Activated T-helper 17 cell treated with anti-CD3 and anti-CD28 coated beads, Interleukin-2, amount 50 U/mL, for 72 hours (primary cell): Measurements from ENCODE around the gene ALK. TPM values are rescaled to one million over a fixed set of nuclear protein-coding genes. Genes with fewer than 3 reads are reported as not detected.

Experiments
- ATAC-seq: fragments of 150-1000 bp; cut with Tn5 transposase; replicated peaks from 2 replicates; pipeline ENCODE4 v1.10.0; 2021; ENCODE audit warnings: mild to moderate bottlenecking, moderate library complexity
- H3K27ac Mint-ChIP-seq: one replicate; pipeline ENCODE4 v1.8.0; 2022; ENCODE audit warnings: mixed read lengths
- H3K27me3 Mint-ChIP-seq: one replicate; pipeline ENCODE4 v1.8.0; 2022; ENCODE audit warnings: mixed read lengths
- H3K36me3 Mint-ChIP-seq: one replicate; pipeline ENCODE4 v1.8.0; 2022; ENCODE audit warnings: low read depth, mild to moderate bottlenecking, mixed read lengths
- H3K4me1 Mint-ChIP-seq: one replicate; pipeline ENCODE4 v1.8.0; 2022; ENCODE audit warnings: mixed read lengths
- H3K4me3 Mint-ChIP-seq: one replicate; pipeline ENCODE4 v1.8.0; 2022; ENCODE audit warnings: mild to moderate bottlenecking, mixed read lengths
- H3K9me3 Mint-ChIP-seq: one replicate; pipeline ENCODE4 v1.8.0; 2022; ENCODE audit warnings: mixed read lengths
- total RNA-seq, 2 donors: library from RNA; stranded (reverse); gene quantifications; one replicate each; pipeline ENCODE4 v1.2.3, GENCODE V29; 2022

Gene ALK
- total RNA-seq, 2 donors from 2014 or later: not detected

DNA sequence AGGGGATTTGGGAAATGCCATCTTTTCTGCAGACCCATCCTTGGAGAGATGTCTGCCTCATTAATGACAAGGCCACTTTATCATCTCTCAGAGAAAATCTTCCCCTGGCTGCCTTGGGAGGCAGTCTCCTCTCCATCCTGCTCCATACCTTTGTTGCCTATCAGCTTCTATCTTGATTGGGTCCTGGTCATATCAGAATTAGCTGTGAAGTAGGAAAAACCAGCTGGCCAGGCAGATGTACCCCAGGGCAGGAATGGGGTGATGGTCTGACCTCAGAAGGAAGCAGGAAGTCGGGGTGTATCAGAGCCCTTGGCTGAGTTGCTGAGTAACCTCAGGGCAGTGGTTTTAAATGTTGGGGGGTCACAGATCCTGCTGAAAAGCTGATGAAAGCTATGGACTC is 41.3 kb downstream of the ALK start:
- Mint-ChIP-seq H3K27ac (no peak overlapping the region), H3K9me3 (peaks cover 5% of the 10 kb centered on the region), H3K36me3 (no peaks in the 10 kb centered on the region), H3K27me3 (peaks cover 17% of the 10 kb centered on the region), H3K4me3 (no peak overlapping the region), H3K4me1 (no peaks in the 10 kb centered on the region)
- ATAC-seq: no peak

DNA sequence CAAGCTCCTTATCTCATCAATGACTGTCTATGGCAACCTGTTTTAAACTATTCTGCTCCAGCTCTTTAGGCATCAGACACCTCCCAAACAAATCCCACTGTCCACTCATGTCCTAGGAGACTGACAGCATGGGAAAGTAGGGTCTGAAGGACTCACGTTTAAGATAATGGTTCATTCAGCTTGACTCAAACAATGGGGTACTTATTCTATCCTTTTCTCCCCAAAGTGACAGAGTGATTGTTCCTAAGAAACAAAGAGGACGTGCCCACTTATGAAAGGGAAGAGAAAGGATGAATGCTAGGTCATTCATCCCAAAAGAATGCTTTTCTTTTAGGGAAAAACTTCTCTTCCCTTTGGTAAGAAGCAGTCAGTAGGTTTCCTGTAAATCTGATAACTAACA is 41.9 kb downstream of the ALK start:
- H3K27ac Mint-ChIP-seq: no peak overlapping the region
- no peak for ATAC-seq
- H3K4me1 Mint-ChIP-seq: no peaks in the 10 kb centered on the region
- peaks cover 2% of the 10 kb centered on the region for H3K9me3 Mint-ChIP-seq
- H3K36me3 Mint-ChIP-seq: no peaks in the 10 kb centered on the region
- no peak overlapping the region for H3K4me3 Mint-ChIP-seq
- peaks cover 17% of the 10 kb centered on the region for H3K27me3 Mint-ChIP-seq

DNA sequence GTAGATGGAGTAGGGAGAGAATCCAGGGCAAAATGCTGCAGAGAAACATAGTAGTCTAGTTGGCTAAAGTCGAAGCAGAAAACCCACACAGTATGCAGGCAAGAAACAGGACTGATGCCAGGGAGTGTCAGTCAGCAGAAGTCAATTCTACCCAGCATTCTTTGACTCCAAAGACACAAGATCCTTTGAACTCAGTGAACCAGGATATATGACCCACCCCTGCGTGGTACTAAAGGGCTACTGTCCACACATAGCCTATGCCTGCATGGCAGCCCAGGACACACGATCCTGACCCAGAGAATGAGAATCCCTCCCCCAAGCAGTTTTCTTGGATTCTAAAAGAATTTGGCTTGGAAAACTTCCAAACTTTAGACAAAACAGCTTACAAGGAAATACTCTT is 42.5 kb downstream of the ALK start:
- no peaks in the 10 kb centered on the region for H3K36me3 Mint-ChIP-seq
- H3K4me1 Mint-ChIP-seq: no peaks in the 10 kb centered on the region
- H3K27me3 Mint-ChIP-seq: peaks cover 14% of the 10 kb centered on the region
- ATAC-seq: no peak
- H3K9me3 Mint-ChIP-seq: no peaks in the 10 kb centered on the region
- H3K27ac Mint-ChIP-seq: no peak overlapping the region
- H3K4me3 Mint-ChIP-seq: no peak overlapping the region

DNA sequence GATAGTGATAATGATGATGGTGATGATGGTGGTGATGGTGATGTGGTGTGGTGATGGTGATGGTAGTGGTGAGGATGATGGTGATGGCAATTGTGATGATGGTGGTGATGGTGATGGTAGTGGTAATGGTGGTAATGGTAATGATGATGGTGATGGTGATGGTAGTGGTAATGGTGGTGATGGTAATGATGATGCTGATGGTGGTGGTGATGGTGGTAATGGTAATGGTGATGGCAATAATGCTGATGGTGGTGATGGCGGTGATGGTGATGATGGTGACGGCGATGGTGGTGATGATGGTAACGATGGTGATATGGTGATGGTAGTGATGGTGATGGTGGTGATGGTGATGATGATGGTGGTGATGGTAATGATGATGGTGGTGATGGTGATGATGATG is 45.0 kb downstream of the ALK start:
- Mint-ChIP-seq H3K9me3 (no peaks in the 10 kb centered on the region), H3K27me3 (peaks cover 8% of the 10 kb centered on the region)
- ATAC-seq: no peak

DNA sequence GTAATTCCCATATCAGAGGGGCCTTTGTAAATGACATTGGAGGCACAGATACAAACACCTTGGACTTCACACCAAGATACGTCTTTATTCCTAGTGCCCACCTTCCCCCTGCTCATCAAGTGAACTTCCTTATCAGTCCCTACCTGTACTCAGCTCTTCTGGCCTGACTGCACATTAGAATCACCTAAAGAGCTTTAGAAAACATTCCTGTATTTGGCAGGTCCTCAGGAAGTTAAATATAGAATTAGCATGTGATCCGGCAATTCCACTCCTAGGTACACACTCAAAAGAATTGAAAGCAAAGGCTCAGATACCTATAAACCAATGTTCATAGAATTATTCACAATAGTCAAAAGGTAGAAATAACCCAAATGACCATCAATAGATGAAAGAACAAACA is 46.6 kb downstream of the ALK start:
- no peaks in the 10 kb centered on the region for H3K27me3 Mint-ChIP-seq
- no peak for ATAC-seq
- H3K9me3 Mint-ChIP-seq: no peaks in the 10 kb centered on the region
- no peaks in the 10 kb centered on the region for H3K36me3 Mint-ChIP-seq
- no peaks in the 10 kb centered on the region for H3K4me1 Mint-ChIP-seq
- no peak overlapping the region for H3K4me3 Mint-ChIP-seq
- no peak overlapping the region for H3K27ac Mint-ChIP-seq

More for the DNA sequence above, 45.0 kb downstream of the ALK start:
- Mint-ChIP-seq H3K4me1 (no peaks in the 10 kb centered on the region), H3K4me3 (no peak overlapping the region), H3K27ac (no peak overlapping the region), H3K36me3 (no peaks in the 10 kb centered on the region)

DNA sequence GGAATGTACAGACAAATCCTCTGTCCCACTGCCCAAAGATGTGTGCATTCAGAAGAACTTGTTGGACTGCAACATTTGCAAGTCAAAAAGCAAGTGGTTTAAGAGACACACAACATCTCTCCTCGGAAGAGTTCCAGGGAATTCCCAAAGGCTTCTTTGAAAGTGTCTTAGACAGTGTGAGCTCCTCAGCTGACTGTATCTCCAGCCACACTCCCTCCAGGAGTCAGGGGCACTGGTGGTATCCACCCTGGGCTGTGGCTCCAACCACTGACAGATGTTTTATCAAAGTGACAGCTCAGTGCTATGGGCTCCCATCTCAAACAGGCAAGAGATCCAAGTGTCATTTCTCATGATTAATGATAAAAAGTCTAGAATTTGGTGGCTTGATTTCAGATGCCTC is 48.5 kb downstream of the ALK start:
- peaks cover under 1% of the 10 kb centered on the region for H3K27me3 Mint-ChIP-seq
- no peaks in the 10 kb centered on the region for H3K36me3 Mint-ChIP-seq
- no peak for ATAC-seq
- H3K4me1 Mint-ChIP-seq: no peaks in the 10 kb centered on the region
- H3K4me3 Mint-ChIP-seq: no peak overlapping the region
- no peaks in the 10 kb centered on the region for H3K9me3 Mint-ChIP-seq
- no peak overlapping the region for H3K27ac Mint-ChIP-seq

DNA sequence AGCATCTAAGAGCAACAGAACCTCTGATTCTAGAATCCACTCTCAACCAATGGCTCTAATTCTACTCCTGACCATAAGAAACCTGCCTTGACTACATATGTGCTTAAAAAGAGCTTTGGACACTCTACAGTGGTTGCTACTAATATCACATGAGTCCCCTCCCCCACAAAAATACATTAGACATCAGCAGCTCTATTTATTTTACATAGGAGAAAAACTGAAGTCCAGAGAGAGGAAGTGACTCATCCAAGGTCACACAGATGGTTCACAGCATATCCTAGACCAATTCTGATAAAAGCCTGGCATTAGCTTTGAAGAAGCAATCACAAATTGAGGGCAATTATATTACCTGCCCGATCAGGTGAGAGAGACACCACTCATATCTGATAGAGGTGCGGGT is 49.8 kb downstream of the ALK start:
- Mint-ChIP-seq H3K36me3 (no peaks in the 10 kb centered on the region), H3K27me3 (peaks cover 4% of the 10 kb centered on the region), H3K9me3 (no peaks in the 10 kb centered on the region), H3K27ac (no peak overlapping the region), H3K4me3 (no peak overlapping the region), H3K4me1 (no peaks in the 10 kb centered on the region)
- no peak for ATAC-seq

DNA sequence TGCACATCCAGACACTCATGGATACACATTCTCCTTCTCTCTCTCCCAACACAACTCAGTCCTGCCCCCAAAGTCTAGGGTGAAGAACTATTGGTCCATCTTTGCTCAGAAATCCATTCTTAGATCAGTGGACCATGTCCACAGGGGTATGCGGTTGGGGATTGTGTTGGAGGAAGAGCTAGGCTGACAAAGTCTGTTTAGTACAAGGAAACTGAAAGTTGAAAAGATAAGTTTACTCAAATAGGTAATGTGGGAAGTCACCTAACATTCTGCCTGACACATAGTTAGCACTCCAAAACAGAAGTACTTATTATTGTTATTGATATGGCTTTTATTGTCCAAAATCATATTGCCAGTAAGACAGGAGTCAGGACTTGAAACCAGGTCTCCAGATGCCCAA is 55.9 kb downstream of the ALK start:
- peaks cover 32% of the 10 kb centered on the region for H3K27me3 Mint-ChIP-seq

DNA sequence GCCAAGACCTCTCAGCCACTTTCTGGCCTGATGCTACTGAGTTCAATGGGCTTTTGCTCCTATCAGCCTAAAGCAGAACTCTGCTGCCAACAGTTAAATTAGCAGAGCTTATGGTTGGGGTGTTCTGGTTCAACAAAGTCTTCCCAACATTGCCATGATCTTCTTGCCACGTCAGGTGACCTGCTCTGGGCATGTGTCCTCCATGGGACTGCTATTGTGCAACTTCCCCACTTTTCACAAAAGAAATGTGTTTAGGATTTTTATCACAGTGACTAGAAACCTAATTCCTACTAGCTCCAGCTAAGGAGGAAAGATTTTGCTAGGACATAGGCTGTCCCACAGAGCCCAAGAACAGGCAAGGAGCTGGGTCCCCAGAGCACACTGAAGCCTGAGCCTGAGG is 56.4 kb downstream of the ALK start:
- peaks cover 37% of the 10 kb centered on the region for H3K27me3 Mint-ChIP-seq
- no peaks in the 10 kb centered on the region for H3K4me1 Mint-ChIP-seq
- H3K9me3 Mint-ChIP-seq: no peaks in the 10 kb centered on the region
- no peaks in the 10 kb centered on the region for H3K36me3 Mint-ChIP-seq
- H3K4me3 Mint-ChIP-seq: no peak overlapping the region
- ATAC-seq: no peak
- no peak overlapping the region for H3K27ac Mint-ChIP-seq

More for the DNA sequence above, 55.9 kb downstream of the ALK start:
- no peak overlapping the region for H3K4me3 Mint-ChIP-seq
- H3K27ac Mint-ChIP-seq: no peak overlapping the region
- H3K9me3 Mint-ChIP-seq: no peaks in the 10 kb centered on the region
- ATAC-seq: peak; percentile 26
- no peaks in the 10 kb centered on the region for H3K4me1 Mint-ChIP-seq
- no peaks in the 10 kb centered on the region for H3K36me3 Mint-ChIP-seq

DNA sequence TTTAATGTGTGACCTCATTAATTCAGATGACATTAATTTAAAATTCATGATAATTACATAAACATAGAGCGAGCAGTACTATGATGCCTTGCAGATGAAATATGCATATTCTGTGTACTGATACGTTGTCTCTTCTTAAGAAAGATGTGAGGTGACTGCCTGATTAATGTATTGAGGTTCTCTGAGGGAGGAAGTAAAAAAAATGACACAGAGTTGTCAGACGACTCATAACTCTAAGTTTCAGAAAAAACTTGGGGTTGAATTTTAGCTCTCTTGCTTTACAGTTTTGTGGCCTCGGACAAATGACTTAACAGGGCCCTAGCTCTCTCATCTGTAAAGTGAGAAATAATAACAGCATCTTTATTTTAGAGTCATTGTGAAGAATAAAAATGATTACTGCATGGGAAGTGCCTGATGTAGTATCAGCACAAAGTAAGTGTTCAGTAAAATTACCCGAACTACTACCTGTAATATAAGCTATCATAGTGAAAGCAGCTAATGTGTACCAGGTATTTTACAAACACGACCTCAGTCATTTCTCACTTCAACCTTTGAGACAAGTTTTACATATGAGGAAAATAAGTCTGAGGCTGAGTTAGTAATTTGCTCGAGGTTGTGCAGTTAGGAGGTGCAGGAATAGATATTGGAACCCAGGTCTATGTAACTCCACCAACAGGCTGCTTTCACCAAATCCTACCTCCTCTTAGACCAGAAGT is 65.3 kb downstream of the ALK start:
- Mint-ChIP-seq H3K9me3 (peaks cover 4% of the 10 kb centered on the region), H3K27ac (no peak overlapping the region), H3K4me1 (no peaks in the 10 kb centered on the region), H3K4me3 (no peak overlapping the region), H3K27me3 (peaks cover 39% of the 10 kb centered on the region), H3K36me3 (no peaks in the 10 kb centered on the region)
- peak; percentile 76 for ATAC-seq

DNA sequence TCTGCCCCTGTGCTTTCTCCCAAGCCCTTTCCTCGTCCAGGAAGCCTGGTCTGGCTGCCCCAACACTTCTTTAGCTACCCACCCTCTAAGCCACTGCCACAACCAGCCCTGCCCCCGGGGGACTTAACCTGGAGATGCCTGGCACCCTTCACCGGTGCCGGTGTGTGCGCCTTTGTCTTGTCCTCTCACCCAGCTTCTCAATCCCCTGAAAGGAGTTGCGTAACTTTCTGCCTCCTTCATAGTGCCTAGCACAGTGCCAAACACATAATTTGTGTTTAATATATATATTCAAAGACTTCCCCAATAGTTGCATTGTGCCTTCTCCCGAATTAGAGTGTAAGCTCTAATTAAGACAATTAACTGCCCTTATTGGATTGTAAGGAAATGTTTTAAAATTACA is 70.6 kb downstream of the ALK start:
- H3K4me1 Mint-ChIP-seq: no peaks in the 10 kb centered on the region
- H3K9me3 Mint-ChIP-seq: no peaks in the 10 kb centered on the region
- no peak overlapping the region for H3K4me3 Mint-ChIP-seq
- no peaks in the 10 kb centered on the region for H3K36me3 Mint-ChIP-seq
- no peak overlapping the region for H3K27ac Mint-ChIP-seq
- ATAC-seq: no peak
- peaks cover 38% of the 10 kb centered on the region for H3K27me3 Mint-ChIP-seq

DNA sequence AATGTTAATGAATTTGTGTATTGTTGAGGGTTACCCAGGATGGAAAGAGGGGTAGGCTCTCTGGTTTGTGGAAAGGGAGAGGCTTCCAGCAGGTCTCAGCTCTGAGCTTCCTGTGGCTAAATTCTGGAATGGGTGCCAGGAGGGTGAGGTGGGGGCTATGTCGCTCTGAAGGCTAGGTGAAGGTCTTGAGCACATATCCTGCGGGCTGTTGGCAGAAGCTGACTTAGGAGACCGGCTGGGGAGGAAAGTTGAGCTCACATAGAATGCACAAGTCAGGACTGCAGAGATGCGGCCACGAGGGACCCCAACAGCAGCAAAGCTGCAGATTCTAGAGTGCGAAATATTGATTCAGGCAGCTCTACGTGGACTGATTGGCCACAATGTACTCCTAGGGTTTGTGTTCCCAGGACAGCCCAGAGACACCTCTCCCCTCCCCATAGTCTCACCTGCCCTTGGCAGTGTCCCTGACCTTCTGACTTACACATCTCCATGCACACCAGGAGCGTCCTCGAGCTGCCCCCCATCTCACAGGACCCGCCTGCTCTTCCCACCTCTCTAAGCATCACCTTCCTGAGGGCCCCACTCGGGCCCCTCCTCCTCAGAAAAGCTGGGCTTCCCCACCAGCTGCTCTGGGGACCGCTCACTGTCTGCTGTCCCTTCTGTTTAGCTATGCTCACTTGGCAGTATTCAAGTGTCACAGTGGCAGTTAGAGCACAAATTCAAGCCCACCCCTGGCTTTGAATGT is 72.6 kb downstream of the ALK start:
- no peak overlapping the region for H3K4me3 Mint-ChIP-seq
- H3K4me1 Mint-ChIP-seq: no peaks in the 10 kb centered on the region
- ATAC-seq: no peak
- H3K27me3 Mint-ChIP-seq: peaks cover 42% of the 10 kb centered on the region
- H3K9me3 Mint-ChIP-seq: no peaks in the 10 kb centered on the region
- H3K36me3 Mint-ChIP-seq: no peaks in the 10 kb centered on the region
- no peak overlapping the region for H3K27ac Mint-ChIP-seq

DNA sequence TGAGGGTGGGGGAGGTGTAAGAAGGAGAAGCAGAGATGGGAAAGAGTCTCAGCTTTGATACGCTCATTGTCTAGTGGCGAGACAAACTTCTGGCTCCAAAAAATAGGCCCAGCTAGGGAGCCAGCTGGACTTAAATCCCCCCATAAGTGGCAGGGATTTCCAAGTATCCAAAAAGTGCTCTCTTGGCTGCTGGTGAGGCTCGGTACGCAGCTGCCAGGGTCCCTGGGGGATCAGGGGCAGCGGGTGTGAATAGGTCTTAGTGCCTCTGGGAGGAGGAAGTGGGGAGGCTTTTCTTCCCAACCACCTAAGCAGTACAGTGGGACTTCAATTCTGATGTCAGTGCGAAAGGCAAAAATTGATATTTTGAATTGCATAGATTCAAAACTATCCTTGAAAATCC is 73.5 kb downstream of the ALK start:
- Mint-ChIP-seq H3K27me3 (peaks cover 41% of the 10 kb centered on the region), H3K9me3 (no peaks in the 10 kb centered on the region), H3K4me1 (no peaks in the 10 kb centered on the region), H3K36me3 (no peaks in the 10 kb centered on the region), H3K27ac (no peak overlapping the region), H3K4me3 (no peak overlapping the region)
- ATAC-seq: no peak

DNA sequence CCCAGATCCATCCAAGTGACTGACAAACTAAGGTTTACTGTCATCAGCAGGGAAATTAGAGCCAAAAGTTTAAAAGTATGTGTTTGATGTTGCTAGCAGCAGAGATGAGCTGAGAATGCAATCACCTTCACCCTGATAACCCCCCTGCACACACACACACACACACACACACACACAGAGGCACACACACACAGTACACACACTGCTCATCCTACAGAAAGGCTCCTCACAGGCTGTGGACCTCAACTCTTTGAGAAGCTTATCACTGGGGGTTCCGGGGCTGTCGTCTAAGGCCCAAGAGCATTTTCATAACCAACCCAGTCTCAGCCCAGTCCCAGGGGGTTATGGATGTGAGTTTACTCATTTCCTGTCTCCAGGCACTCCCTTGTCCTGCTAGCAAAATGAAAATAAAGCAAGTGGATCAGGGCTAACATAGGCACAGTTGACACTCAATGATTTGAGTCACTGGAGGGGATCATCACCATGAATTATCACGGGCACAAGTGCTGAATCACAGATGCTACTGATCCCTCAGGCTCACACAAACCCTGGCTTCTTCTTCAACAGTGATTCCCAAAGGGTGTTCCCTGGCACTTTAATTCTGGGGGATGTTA is 76.6 kb downstream of the ALK start:
- Mint-ChIP-seq H3K36me3 (no peaks in the 10 kb centered on the region), H3K4me3 (no peak overlapping the region), H3K9me3 (no peaks in the 10 kb centered on the region), H3K27ac (no peak overlapping the region), H3K4me1 (no peaks in the 10 kb centered on the region), H3K27me3 (peaks cover 53% of the 10 kb centered on the region)
- ATAC-seq: no peak

DNA sequence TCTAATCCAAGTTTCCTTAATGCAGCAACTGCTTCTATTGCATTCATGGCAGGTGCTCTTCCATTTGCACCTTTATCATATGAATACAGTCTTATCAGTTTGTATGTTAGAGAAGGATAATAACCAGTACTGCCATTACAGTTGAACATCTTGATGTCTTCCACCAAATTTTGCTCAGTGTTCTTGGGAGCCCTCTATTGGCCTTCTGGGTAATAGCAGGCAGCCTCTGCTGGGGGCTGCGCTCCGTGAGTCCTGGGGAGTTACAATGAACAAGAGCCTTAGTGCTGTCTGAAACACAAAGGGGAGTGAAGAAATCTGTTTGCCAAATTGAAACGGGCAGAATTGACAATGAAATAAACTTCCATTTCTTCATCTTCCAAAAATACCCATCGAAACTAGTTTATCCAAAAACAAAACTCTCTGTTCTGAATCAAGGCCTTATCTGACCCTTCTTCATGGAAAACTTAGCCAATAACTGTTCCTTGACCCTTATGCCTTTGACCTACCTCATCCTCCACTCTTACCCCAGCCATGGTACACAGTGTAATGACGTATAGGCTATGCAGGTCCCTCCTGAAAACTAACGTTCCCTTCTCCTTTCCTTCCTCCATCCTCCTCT is 79.9 kb downstream of the ALK start:
- Mint-ChIP-seq H3K4me1 (no peaks in the 10 kb centered on the region), H3K4me3 (no peak overlapping the region), H3K27me3 (peaks cover 42% of the 10 kb centered on the region), H3K27ac (no peak overlapping the region), H3K36me3 (no peaks in the 10 kb centered on the region), H3K9me3 (peaks cover 14% of the 10 kb centered on the region)
- no peak for ATAC-seq
